WTC11 (cell line): ENCODE measurements around the gene PSMD14. TPM values are rescaled to one million over a fixed set of nuclear protein-coding genes. Genes with fewer than 3 reads are reported as not detected.

Source experiments
- ATAC-seq: fragments of 200-7000 bp; cut with Tn5 transposase; 2 replicates; pipeline ENCODE4 v1.10.0; 2021; ENCODE audit warnings: mild to moderate bottlenecking, moderate library complexity
- CTCF ChIA-PET: fragments of 300-600 bp; sonication (Branson Sonifier 250); formaldehyde crosslinking; loops from one replicate; lab custom pipeline; 2021; ENCODE audit warnings: antibody characterized with exemption; lab: Charles Lee
- POLR2A ChIA-PET: fragments of 350-600 bp; sonication (Branson Sonifier 250); formaldehyde crosslinking; loops from one replicate; lab custom pipeline; 2021; ENCODE audit warnings: antibody characterized with exemption; lab: Charles Lee
- DNase-seq: peaks from one replicate; pipeline ENCODE4 v3.0.0; 2021; ENCODE audit warnings: low spot score
- H3K27ac Mint-ChIP-seq: 2 replicates; pipeline ENCODE4 v1.8.0; 2021; ENCODE audit warnings: mixed read lengths
- H3K27me3 Mint-ChIP-seq: 2 replicates; pipeline ENCODE4 v1.8.0; 2021; ENCODE audit warnings: low read depth, mild to moderate bottlenecking, moderate library complexity, mixed read lengths
- H3K36me3 Mint-ChIP-seq: 2 replicates; pipeline ENCODE4 v1.8.0; 2021; ENCODE audit warnings: mixed read lengths
- H3K4me1 Mint-ChIP-seq: 2 replicates; pipeline ENCODE4 v1.8.0; 2022; ENCODE audit warnings: mixed read lengths
- H3K4me3 Mint-ChIP-seq: 2 replicates; pipeline ENCODE4 v1.8.0; 2021; ENCODE audit warnings: mild to moderate bottlenecking, moderate library complexity, mixed read lengths
- H3K9me3 Mint-ChIP-seq: 2 replicates; pipeline ENCODE4 v1.8.0; 2021; ENCODE audit warnings: mixed read lengths
- GABPB1 ChIP-seq: sonication (generic); formaldehyde crosslinking; IDR thresholded peaks from 2 replicates; pipeline ENCODE4 v1.8.1; 2023; ENCODE audit warnings: mild to moderate bottlenecking, missing genetic modification reagents
- NR3C1 ChIP-seq: sonication (generic); formaldehyde crosslinking; conservative IDR thresholded peaks from 2 replicates; pipeline ENCODE4 v1.8.1; 2023; ENCODE audit warnings: low read depth, mild to moderate bottlenecking, missing genetic modification reagents
- TEAD1 ChIP-seq: sonication (generic); formaldehyde crosslinking; IDR thresholded peaks from 2 replicates; pipeline ENCODE4 v1.8.0; 2022; ENCODE audit warnings: mild to moderate bottlenecking, missing genetic modification reagents
- ZNF232 ChIP-seq: sonication (generic); formaldehyde crosslinking; IDR thresholded peaks from 2 replicates; pipeline ENCODE4 v1.8.0; 2022; ENCODE audit warnings: mild to moderate bottlenecking, missing genetic modification reagents
- total RNA-seq: library from RNA; stranded (reverse); gene quantifications from 3 replicates; pipeline ENCODE4 v1.2.3, GENCODE V29; 2021
- TF ChIP-seq, protein P1 (sequence below): sonication (generic); formaldehyde crosslinking; IDR thresholded peaks from 2 replicates; pipeline ENCODE4 v1.8.1; 2023; ENCODE audit warnings: mild to moderate bottlenecking, missing genetic modification reagents
- TF ChIP-seq, protein P2 (sequence below): sonication (generic); formaldehyde crosslinking; IDR thresholded peaks from 2 replicates; pipeline ENCODE4 v1.8.1; 2023; ENCODE audit warnings: mild to moderate bottlenecking, missing genetic modification reagents
- TF ChIP-seq, protein P3 (sequence below): fragments of 250-450 bp; sonication (Bioruptor Pico); IDR thresholded peaks from 2 replicates; pipeline ENCODE4 v2.1.2; 2022; ENCODE audit warnings: mild to moderate bottlenecking, moderate library complexity
- TF ChIP-seq, protein P4 (sequence below): sonication (generic); formaldehyde crosslinking; conservative IDR thresholded peaks from 2 replicates; pipeline ENCODE4 v1.8.1; 2022; ENCODE audit warnings: mild to moderate bottlenecking, missing genetic modification reagents
- TF ChIP-seq, protein P5 (sequence below): sonication (generic); formaldehyde crosslinking; IDR thresholded peaks from 2 replicates; pipeline ENCODE4 v1.8.0; 2023; ENCODE audit warnings: missing genetic modification reagents, mild to moderate bottlenecking, borderline replicate concordance
- TF ChIP-seq, protein P6 (sequence below): fragments of 250-450 bp; sonication (Bioruptor Pico); IDR thresholded peaks from 2 replicates; pipeline ENCODE4 v1.9.0; 2021; ENCODE audit warnings: mild to moderate bottlenecking
- TF ChIP-seq, protein P7 (sequence below): sonication (generic); formaldehyde crosslinking; IDR thresholded peaks from 2 replicates; pipeline ENCODE4 v1.8.0; 2023; ENCODE audit warnings: missing genetic modification reagents
- TF ChIP-seq, protein P8 (sequence below): sonication (generic); formaldehyde crosslinking; IDR thresholded peaks from 2 replicates; pipeline ENCODE4 v1.8.0; 2022; ENCODE audit warnings: mild to moderate bottlenecking, missing genetic modification reagents
- TF ChIP-seq, protein P9 (sequence below): sonication (generic); formaldehyde crosslinking; IDR thresholded peaks from 2 replicates; pipeline ENCODE4 v1.8.0; 2022; ENCODE audit warnings: missing genetic modification reagents
- TF ChIP-seq, protein P10 (sequence below): sonication (generic); formaldehyde crosslinking; IDR thresholded peaks from 2 replicates; pipeline ENCODE4 v1.8.1; 2022; ENCODE audit warnings: low read depth, missing genetic modification reagents, borderline replicate concordance
- TF ChIP-seq, protein P11 (sequence below): sonication (generic); formaldehyde crosslinking; IDR thresholded peaks from 2 replicates; pipeline ENCODE4 v1.8.0; 2023; ENCODE audit warnings: mild to moderate bottlenecking, missing genetic modification reagents

Gene PSMD14
- total RNA-seq, 1 experiment from 2014 or later, result 80.5 TPM

DNA sequence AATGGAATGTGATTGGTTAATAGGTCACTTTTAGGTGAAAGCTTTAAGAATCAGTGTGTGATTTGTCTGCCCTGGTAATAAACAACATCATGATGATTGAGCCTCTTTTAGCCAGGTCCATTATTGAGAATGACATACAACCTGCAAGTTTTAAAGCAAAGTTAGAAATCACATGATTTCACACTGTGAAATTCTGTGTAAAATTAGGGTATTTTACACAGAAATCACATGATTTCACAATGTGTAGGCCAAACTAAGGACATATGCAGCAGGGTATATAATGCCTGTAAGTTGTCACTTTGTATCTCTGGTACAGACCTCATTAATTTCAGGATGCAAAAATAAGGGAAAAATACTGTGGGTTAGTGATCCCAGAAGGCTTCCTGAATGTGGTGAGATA is 16.7 kb downstream of the PSMD14 start (continued):
- TF ChIP-seq, protein P1, sequence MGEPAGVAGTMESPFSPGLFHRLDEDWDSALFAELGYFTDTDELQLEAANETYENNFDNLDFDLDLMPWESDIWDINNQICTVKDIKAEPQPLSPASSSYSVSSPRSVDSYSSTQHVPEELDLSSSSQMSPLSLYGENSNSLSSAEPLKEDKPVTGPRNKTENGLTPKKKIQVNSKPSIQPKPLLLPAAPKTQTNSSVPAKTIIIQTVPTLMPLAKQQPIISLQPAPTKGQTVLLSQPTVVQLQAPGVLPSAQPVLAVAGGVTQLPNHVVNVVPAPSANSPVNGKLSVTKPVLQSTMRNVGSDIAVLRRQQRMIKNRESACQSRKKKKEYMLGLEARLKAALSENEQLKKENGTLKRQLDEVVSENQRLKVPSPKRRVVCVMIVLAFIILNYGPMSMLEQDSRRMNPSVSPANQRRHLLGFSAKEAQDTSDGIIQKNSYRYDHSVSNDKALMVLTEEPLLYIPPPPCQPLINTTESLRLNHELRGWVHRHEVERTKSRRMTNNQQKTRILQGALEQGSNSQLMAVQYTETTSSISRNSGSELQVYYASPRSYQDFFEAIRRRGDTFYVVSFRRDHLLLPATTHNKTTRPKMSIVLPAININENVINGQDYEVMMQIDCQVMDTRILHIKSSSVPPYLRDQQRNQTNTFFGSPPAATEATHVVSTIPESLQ, result no peak
- TF ChIP-seq, protein P2, sequence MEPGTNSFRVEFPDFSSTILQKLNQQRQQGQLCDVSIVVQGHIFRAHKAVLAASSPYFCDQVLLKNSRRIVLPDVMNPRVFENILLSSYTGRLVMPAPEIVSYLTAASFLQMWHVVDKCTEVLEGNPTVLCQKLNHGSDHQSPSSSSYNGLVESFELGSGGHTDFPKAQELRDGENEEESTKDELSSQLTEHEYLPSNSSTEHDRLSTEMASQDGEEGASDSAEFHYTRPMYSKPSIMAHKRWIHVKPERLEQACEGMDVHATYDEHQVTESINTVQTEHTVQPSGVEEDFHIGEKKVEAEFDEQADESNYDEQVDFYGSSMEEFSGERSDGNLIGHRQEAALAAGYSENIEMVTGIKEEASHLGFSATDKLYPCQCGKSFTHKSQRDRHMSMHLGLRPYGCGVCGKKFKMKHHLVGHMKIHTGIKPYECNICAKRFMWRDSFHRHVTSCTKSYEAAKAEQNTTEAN (CRISPR knock-in tag), result no peak
- TF ChIP-seq TEAD1 (CRISPR knock-in tag) (no peak), NR3C1 (no peak), ZNF232 (no peak)
- TF ChIP-seq, protein P3, sequence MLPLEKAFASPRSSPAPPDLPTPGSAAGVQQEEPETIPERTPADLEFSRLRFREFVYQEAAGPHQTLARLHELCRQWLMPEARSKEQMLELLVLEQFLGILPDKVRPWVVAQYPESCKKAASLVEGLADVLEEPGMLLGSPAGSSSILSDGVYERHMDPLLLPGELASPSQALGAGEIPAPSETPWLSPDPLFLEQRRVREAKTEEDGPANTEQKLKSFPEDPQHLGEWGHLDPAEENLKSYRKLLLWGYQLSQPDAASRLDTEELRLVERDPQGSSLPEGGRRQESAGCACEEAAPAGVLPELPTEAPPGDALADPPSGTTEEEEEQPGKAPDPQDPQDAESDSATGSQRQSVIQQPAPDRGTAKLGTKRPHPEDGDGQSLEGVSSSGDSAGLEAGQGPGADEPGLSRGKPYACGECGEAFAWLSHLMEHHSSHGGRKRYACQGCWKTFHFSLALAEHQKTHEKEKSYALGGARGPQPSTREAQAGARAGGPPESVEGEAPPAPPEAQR (CRISPR knock-in tag), result no peak
- TF ChIP-seq, protein P4, sequence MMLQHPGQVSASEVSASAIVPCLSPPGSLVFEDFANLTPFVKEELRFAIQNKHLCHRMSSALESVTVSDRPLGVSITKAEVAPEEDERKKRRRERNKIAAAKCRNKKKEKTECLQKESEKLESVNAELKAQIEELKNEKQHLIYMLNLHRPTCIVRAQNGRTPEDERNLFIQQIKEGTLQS, result no peak
- TF ChIP-seq, protein P5, sequence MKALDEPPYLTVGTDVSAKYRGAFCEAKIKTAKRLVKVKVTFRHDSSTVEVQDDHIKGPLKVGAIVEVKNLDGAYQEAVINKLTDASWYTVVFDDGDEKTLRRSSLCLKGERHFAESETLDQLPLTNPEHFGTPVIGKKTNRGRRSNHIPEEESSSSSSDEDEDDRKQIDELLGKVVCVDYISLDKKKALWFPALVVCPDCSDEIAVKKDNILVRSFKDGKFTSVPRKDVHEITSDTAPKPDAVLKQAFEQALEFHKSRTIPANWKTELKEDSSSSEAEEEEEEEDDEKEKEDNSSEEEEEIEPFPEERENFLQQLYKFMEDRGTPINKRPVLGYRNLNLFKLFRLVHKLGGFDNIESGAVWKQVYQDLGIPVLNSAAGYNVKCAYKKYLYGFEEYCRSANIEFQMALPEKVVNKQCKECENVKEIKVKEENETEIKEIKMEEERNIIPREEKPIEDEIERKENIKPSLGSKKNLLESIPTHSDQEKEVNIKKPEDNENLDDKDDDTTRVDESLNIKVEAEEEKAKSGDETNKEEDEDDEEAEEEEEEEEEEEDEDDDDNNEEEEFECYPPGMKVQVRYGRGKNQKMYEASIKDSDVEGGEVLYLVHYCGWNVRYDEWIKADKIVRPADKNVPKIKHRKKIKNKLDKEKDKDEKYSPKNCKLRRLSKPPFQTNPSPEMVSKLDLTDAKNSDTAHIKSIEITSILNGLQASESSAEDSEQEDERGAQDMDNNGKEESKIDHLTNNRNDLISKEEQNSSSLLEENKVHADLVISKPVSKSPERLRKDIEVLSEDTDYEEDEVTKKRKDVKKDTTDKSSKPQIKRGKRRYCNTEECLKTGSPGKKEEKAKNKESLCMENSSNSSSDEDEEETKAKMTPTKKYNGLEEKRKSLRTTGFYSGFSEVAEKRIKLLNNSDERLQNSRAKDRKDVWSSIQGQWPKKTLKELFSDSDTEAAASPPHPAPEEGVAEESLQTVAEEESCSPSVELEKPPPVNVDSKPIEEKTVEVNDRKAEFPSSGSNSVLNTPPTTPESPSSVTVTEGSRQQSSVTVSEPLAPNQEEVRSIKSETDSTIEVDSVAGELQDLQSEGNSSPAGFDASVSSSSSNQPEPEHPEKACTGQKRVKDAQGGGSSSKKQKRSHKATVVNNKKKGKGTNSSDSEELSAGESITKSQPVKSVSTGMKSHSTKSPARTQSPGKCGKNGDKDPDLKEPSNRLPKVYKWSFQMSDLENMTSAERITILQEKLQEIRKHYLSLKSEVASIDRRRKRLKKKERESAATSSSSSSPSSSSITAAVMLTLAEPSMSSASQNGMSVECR (CRISPR knock-in tag), result no peak
- TF ChIP-seq, protein P6, sequence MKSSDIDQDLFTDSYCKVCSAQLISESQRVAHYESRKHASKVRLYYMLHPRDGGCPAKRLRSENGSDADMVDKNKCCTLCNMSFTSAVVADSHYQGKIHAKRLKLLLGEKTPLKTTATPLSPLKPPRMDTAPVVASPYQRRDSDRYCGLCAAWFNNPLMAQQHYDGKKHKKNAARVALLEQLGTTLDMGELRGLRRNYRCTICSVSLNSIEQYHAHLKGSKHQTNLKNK (CRISPR knock-in tag), result no peak
- TF ChIP-seq, protein P7, sequence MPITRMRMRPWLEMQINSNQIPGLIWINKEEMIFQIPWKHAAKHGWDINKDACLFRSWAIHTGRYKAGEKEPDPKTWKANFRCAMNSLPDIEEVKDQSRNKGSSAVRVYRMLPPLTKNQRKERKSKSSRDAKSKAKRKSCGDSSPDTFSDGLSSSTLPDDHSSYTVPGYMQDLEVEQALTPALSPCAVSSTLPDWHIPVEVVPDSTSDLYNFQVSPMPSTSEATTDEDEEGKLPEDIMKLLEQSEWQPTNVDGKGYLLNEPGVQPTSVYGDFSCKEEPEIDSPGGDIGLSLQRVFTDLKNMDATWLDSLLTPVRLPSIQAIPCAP, result no peak
- TF ChIP-seq, protein P8, sequence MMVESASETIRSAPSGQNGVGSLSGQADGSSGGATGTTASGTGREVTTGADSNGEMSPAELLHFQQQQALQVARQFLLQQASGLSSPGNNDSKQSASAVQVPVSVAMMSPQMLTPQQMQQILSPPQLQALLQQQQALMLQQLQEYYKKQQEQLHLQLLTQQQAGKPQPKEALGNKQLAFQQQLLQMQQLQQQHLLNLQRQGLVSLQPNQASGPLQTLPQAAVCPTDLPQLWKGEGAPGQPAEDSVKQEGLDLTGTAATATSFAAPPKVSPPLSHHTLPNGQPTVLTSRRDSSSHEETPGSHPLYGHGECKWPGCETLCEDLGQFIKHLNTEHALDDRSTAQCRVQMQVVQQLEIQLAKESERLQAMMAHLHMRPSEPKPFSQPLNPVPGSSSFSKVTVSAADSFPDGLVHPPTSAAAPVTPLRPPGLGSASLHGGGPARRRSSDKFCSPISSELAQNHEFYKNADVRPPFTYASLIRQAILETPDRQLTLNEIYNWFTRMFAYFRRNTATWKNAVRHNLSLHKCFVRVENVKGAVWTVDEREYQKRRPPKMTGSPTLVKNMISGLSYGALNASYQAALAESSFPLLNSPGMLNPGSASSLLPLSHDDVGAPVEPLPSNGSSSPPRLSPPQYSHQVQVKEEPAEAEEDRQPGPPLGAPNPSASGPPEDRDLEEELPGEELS (CRISPR knock-in tag), result no peak

DNA sequence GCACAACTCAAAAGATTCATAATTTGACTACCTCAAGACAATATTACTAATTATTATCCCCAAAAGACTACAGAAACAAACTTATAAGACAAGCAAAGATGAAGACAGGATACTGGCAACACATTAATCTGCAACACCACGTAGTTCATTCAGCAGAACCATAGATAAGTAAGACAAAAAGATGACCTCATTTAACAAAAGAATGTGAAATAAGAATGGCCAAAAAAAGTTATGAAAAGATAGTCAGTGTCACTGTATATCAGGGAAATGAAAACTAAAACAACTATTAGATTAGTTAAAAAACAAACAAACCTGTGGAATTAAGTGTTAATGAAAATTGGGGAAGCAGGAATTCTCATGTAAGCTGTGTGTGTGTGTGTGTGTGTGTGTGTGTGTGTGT is 19.4 kb downstream of the PSMD14 start:
- Mint-ChIP-seq H3K4me3 (no peak overlapping the region), H3K4me1 (peaks cover 12% of the 10 kb centered on the region), H3K36me3 (peaks cover 17% of the 10 kb centered on the region), H3K27me3 (no peaks in the 10 kb centered on the region), H3K9me3 (no peaks in the 10 kb centered on the region), H3K27ac (no peak overlapping the region)
- ATAC-seq (no peak), DNase-seq (no peak)
- ChIA-PET POLR2A (no interaction called here), CTCF (no interaction called here)
- TF ChIP-seq GABPB1 (CRISPR knock-in tag), result no peak
- TF ChIP-seq, protein P9, sequence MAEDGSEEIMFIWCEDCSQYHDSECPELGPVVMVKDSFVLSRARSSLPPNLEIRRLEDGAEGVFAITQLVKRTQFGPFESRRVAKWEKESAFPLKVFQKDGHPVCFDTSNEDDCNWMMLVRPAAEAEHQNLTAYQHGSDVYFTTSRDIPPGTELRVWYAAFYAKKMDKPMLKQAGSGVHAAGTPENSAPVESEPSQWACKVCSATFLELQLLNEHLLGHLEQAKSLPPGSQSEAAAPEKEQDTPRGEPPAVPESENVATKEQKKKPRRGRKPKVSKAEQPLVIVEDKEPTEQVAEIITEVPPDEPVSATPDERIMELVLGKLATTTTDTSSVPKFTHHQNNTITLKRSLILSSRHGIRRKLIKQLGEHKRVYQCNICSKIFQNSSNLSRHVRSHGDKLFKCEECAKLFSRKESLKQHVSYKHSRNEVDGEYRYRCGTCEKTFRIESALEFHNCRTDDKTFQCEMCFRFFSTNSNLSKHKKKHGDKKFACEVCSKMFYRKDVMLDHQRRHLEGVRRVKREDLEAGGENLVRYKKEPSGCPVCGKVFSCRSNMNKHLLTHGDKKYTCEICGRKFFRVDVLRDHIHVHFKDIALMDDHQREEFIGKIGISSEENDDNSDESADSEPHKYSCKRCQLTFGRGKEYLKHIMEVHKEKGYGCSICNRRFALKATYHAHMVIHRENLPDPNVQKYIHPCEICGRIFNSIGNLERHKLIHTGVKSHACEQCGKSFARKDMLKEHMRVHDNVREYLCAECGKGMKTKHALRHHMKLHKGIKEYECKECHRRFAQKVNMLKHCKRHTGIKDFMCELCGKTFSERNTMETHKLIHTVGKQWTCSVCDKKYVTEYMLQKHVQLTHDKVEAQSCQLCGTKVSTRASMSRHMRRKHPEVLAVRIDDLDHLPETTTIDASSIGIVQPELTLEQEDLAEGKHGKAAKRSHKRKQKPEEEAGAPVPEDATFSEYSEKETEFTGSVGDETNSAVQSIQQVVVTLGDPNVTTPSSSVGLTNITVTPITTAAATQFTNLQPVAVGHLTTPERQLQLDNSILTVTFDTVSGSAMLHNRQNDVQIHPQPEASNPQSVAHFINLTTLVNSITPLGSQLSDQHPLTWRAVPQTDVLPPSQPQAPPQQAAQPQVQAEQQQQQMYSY (CRISPR knock-in tag), result no peak
- TF ChIP-seq, protein P10, sequence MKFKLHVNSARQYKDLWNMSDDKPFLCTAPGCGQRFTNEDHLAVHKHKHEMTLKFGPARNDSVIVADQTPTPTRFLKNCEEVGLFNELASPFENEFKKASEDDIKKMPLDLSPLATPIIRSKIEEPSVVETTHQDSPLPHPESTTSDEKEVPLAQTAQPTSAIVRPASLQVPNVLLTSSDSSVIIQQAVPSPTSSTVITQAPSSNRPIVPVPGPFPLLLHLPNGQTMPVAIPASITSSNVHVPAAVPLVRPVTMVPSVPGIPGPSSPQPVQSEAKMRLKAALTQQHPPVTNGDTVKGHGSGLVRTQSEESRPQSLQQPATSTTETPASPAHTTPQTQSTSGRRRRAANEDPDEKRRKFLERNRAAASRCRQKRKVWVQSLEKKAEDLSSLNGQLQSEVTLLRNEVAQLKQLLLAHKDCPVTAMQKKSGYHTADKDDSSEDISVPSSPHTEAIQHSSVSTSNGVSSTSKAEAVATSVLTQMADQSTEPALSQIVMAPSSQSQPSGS (CRISPR knock-in tag), result no peak
- TF ChIP-seq, protein P11, sequence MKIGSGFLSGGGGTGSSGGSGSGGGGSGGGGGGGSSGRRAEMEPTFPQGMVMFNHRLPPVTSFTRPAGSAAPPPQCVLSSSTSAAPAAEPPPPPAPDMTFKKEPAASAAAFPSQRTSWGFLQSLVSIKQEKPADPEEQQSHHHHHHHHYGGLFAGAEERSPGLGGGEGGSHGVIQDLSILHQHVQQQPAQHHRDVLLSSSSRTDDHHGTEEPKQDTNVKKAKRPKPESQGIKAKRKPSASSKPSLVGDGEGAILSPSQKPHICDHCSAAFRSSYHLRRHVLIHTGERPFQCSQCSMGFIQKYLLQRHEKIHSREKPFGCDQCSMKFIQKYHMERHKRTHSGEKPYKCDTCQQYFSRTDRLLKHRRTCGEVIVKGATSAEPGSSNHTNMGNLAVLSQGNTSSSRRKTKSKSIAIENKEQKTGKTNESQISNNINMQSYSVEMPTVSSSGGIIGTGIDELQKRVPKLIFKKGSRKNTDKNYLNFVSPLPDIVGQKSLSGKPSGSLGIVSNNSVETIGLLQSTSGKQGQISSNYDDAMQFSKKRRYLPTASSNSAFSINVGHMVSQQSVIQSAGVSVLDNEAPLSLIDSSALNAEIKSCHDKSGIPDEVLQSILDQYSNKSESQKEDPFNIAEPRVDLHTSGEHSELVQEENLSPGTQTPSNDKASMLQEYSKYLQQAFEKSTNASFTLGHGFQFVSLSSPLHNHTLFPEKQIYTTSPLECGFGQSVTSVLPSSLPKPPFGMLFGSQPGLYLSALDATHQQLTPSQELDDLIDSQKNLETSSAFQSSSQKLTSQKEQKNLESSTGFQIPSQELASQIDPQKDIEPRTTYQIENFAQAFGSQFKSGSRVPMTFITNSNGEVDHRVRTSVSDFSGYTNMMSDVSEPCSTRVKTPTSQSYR (CRISPR knock-in tag), result no peak
